ENCODE measurements around the gene ATG4D.

GRCh38 chr19:10567656-10568055, 24.0 kb downstream of the ATG4D start:
- TF ChIP-seq CTCF (IDR thresholded peaks at IDR 0.05) = no peak
- TF ChIP-seq MAX (IDR thresholded peaks at IDR 0.05; ENCODE audit: low read depth) = no peak
- no peak for TF ChIP-seq SIN3A (IDR thresholded peaks at IDR 0.05; ENCODE audit: borderline replicate concordance, low read depth, low read length)
- no peak for TF ChIP-seq RAD21 (IDR thresholded peaks at IDR 0.05; ENCODE audit: low read length)

Measured in SK-N-SH (cell line).